HepG2 (cell line): ENCODE data around the gene HIC1. TPM values are rescaled to one million over a fixed set of nuclear protein-coding genes. Genes with fewer than 3 reads are reported as not detected.

Experiments
- ATAC-seq: fragments of 200-7000 bp; cut with Tn5 transposase; 3 replicates; pipeline ENCODE4 v1.9.1; 2020; ENCODE audit warnings: mild to moderate bottlenecking, moderate library complexity
- BruUV-seq: library from RNA; stranded (reverse); fragments of 400-500 nt; replicated peaks from 2 replicates; lab custom pipeline; 2021; lab: Mats Ljungman, UMichigan
- CTCF ChIA-PET: fragments of 300-600 bp; formaldehyde crosslinking; extraction: SDS; loops from one replicate; lab custom pipeline; 2021; ENCODE audit warnings: low total read pairs, inconsistent platforms, low intra/inter-chr PET ratio; lab: Yijun Ruan, JAX
- POLR2A ChIA-PET: fragments of 350-600 bp; sonication (Branson Sonifier 250); formaldehyde crosslinking; loops from one replicate; lab custom pipeline; 2020; ENCODE audit warnings: antibody characterized with exemption, inconsistent platforms; lab: Yijun Ruan, JAX
- DNase-seq: peaks from one replicate; pipeline ENCODE4 v3.0.0-alpha.2; 2015; ENCODE audit warnings: low spot score
- FAIRE-seq: peaks from 3 replicates; lab custom pipeline; 2011; peaks lifted over from hg19 to GRCh38; lab: Jason Lieb, UNC
- H2AFZ ChIP-seq: one replicate; pipeline ENCODE4 v1.6.1; 2011; ENCODE audit warnings: low read length, inconsistent platforms
- H3K27ac ChIP-seq: fragments of 300-600 bp; 3 replicates; pipeline ENCODE4 v1.8.0; 2011; ENCODE audit warnings: mixed run types, mild to moderate bottlenecking, mixed read lengths, low read length, inconsistent platforms; ENCODE audit not compliant: insufficient read depth; ENCODE audit errors: extremely low read length
- H3K27me3 ChIP-seq, 2 experiments: fragments of 200-600 bp in 1 of 2; 2 replicates in 1 of 2; 3 replicates in 1 of 2; pipeline versions ENCODE4 v1.6.0 to v1.8.0; 2011; ENCODE audit warnings: low read length in 2 of 2, mild to moderate bottlenecking in 2 of 2, moderate library complexity in 2 of 2, inconsistent platforms in 1 of 2; ENCODE audit not compliant: insufficient read depth in 2 of 2, control insufficient read depth in 1 of 2
- H3K36me3 ChIP-seq, 2 experiments: fragments of 200-600 bp in 1 of 2; replicated peaks in 1 of 2; 2 replicates in 1 of 2; 3 replicates in 1 of 2; pipeline versions ENCODE4 v1.5.1 to v1.8.0; 2011; ENCODE audit warnings: low read length in 2 of 2, inconsistent platforms in 1 of 2; ENCODE audit not compliant: insufficient read depth in 2 of 2, control insufficient read depth in 1 of 2
- H3K4me1 ChIP-seq: 2 replicates; pipeline ENCODE4 v1.5.1; 2012; ENCODE audit warnings: low read length, inconsistent platforms; ENCODE audit not compliant: insufficient read depth
- H3K4me2 ChIP-seq: 2 replicates; pipeline ENCODE4 v1.6.0; 2011; ENCODE audit warnings: low read depth, low read length, inconsistent platforms
- H3K4me3 ChIP-seq, 3 experiments: fragments of 200-600 bp in 1 of 3; sonication (generic), shearing (Covaris generic) in 1 of 3; replicated peaks in 1 of 3; 2 replicates each; pipeline ENCODE4 v1.5.1; 2011 to 2016; ENCODE audit warnings: low read length in 3 of 3, inconsistent platforms in 2 of 3, low read depth in 2 of 3, mild to moderate bottlenecking in 2 of 3, control low read depth in 1 of 3, mixed read lengths in 1 of 3; ENCODE audit not compliant: insufficient read depth in 1 of 3
- H3K79me2 ChIP-seq: one replicate; pipeline ENCODE4 v1.6.1; 2011; ENCODE audit warnings: low read length, inconsistent platforms; ENCODE audit not compliant: insufficient read depth
- H3K9ac ChIP-seq: 2 replicates; pipeline ENCODE4 v1.6.0; 2011; ENCODE audit warnings: mild to moderate bottlenecking, low read depth, low read length, inconsistent platforms; ENCODE audit not compliant: insufficient read depth
- H3K9me3 ChIP-seq: 2 replicates; pipeline ENCODE4 v1.5.1; 2012; ENCODE audit warnings: mild to moderate bottlenecking, low read length
- H4K20me1 ChIP-seq: 2 replicates; pipeline ENCODE4 v1.6.0; 2011; ENCODE audit warnings: inconsistent platforms, mild to moderate bottlenecking, low read length, moderate library complexity; ENCODE audit not compliant: insufficient read depth
- AGO2 ChIP-seq: fragments of 200-400 bp; formaldehyde crosslinking; optimal IDR thresholded peaks from 2 replicates; pipeline ENCODE3; 2017; ENCODE audit warnings: mild to moderate bottlenecking, low read depth, low read length, moderate library complexity
- HDAC2 ChIP-seq: sonication (generic); formaldehyde crosslinking; IDR thresholded peaks from 2 replicates; pipeline ENCODE4 v1.4.0; 2020; ENCODE audit warnings: missing genetic modification reagents
- NR3C1 ChIP-seq: sonication (generic); formaldehyde crosslinking; IDR thresholded peaks from 2 replicates; pipeline ENCODE4 v1.4.0; 2020; ENCODE audit warnings: missing genetic modification reagents
- SKIL ChIP-seq: sonication (generic); formaldehyde crosslinking; IDR thresholded peaks from 2 replicates; pipeline ENCODE4 v1.8.0; 2022; ENCODE audit warnings: missing genetic modification reagents, mild to moderate bottlenecking, moderate library complexity, borderline replicate concordance
- ZNF318 ChIP-seq: sonication (generic); formaldehyde crosslinking; IDR thresholded peaks from 2 replicates; pipeline ENCODE4 v1.4.0; 2020; ENCODE audit warnings: mild to moderate bottlenecking, missing genetic modification reagents
- WGBS: methylation state at CpG from one replicate; pipeline ENCODE4 v1.1.6; 2017; ENCODE audit warnings: low lambda C conversion rate; 5-methylcytosine and 5-hydroxymethylcytosine counted together
- in situ Hi-C: cut with HindIII; loops from 2 replicates; pipeline ENCODE4 v1.10.0; 2017; ENCODE audit warnings: low pct_unique_long_range_greater_than_20kb; ENCODE audit not compliant: extremely low pct_ligation_motif_present
- intact Hi-C: fragments of 100-400 bp; cut with micrococcal nuclease; formaldehyde crosslinking; loops from one replicate; pipeline ENCODE4 v1.10.0; 2022; ENCODE audit not compliant: unreplicated experiment
- polyA plus RNA-seq, 8 experiments: library from polyadenylated mRNA; depleted of rRNA in 3 of 8; stranded (reverse) in 7 of 8; unstranded in 1 of 8; fragments of >200 nt; fragmentation: Illumina TruSeq in 4 of 8; extraction: Trizol in 4 of 8; gene quantifications; 2 replicates each; pipeline versions ENCODE4 v1.2.1 to v1.2.3, GENCODE V29; 2011 to 2016; ENCODE audit warnings: low read depth in 4 of 8, missing spikeins in 1 of 8, mixed read lengths in 1 of 8; ENCODE audit not compliant: insufficient read depth in 1 of 8
- total RNA-seq, 5 experiments: library from RNA; depleted of rRNA; stranded (reverse); fragments of >200 nt; fragmentation: Illumina TruSeq; extraction: Trizol; gene quantifications; 2 replicates each; pipeline ENCODE4 v1.2.3, GENCODE V29; 2016; ENCODE audit warnings: low read depth in 1 of 5

HIC1 gene
- total and polyA plus RNA-seq, 2 of the 13 experiments (the other 11 are each of a cell fraction or from before 2014, with no cell fraction given), result 0.04 to 0.31 TPM

GRCh38 chr17:2060681-2061440 lies 6.0 kb downstream of the HIC1 start:
- ATAC-seq (no peak), FAIRE-seq (no peak), DNase-seq (no peak)
- WGBS, result 95% methylated on average over 18 of the region's 21 CpGs
- no peak overlapping the region for H3K9ac ChIP-seq
- H3K4me1 ChIP-seq, result peaks cover 9% of the 10 kb centered on the region
- H3K27me3 ChIP-seq, result no peaks in the 10 kb centered on the region
- in situ Hi-C loops, result no loop called here
- intact Hi-C loops, result no loop called here
- H3K27ac ChIP-seq, result no peak overlapping the region
- H3K36me3 ChIP-seq, result peaks cover 6 to 22% of the 10 kb centered on the region in 2 experiments; a peak in 4 of 5 replicates
- H3K4me3 ChIP-seq, result no peak overlapping the region
- no peaks in the 10 kb centered on the region for H3K79me2 ChIP-seq
- H2AFZ ChIP-seq, result no peak overlapping the region
- POLR2A ChIA-PET, result no interaction called here
- TF ChIP-seq SKIL, result no peak
- peak; percentile 39 for TF ChIP-seq AGO2
- CTCF ChIA-PET, result no interaction called here
- no TSS peak for BruUV-seq
- H4K20me1 ChIP-seq, result 0 out of 2 replicates have a peak, but pooled peaks cover 2% of the 10 kb centered on the region
- no peaks in the 10 kb centered on the region for H3K9me3 ChIP-seq
- H3K4me2 ChIP-seq, result no peak overlapping the region

- CTCF ChIA-PET, result no interaction called here
- WGBS, result 97% methylated on average over 8 of the region's 17 CpGs
- TF ChIP-seq NR3C1 (CRISPR knock-in tag) (no peak), ZNF318 (no peak), HDAC2 (no peak)
These were observed 6.6 kb downstream of the HIC1 start for GRCh38 chr17:2061441-2061958.

More at GRCh38 chr17:2061441-2061958, 6.6 kb downstream of the HIC1 start:
- Histone ChIP-seq H3K4me1 (peaks cover 15% of the 10 kb centered on the region), H3K79me2 (no peaks in the 10 kb centered on the region), H3K9ac (no peak overlapping the region), H3K4me3 (no peak overlapping the region), H3K4me2 (no peak overlapping the region), H3K9me3 (no peaks in the 10 kb centered on the region), H3K36me3 (peaks cover 8 to 22% of the 10 kb centered on the region in 2 experiments; a peak in 4 of 5 replicates), H4K20me1 (0 out of 2 replicates have a peak, but pooled peaks cover 2% of the 10 kb centered on the region), H2AFZ (no peak overlapping the region), H3K27ac (no peak overlapping the region), H3K27me3 (no peaks in the 10 kb centered on the region)
- intact Hi-C loops, result no loop called here
- BruUV-seq, result no TSS peak
- DNase-seq (no peak), FAIRE-seq (no peak), ATAC-seq (no peak)
- POLR2A ChIA-PET, result no interaction called here
- in situ Hi-C loops, result no loop called here
